ENCODE results near the gene CCDC148. TPM values are rescaled to one million over a fixed set of nuclear protein-coding genes. Genes with fewer than 3 reads are reported as not detected.

The CCDC148 gene
- total and polyA plus RNA-seq, 2 donors from 2014 or later = 6.6 to 21.0 TPM

DNA sequence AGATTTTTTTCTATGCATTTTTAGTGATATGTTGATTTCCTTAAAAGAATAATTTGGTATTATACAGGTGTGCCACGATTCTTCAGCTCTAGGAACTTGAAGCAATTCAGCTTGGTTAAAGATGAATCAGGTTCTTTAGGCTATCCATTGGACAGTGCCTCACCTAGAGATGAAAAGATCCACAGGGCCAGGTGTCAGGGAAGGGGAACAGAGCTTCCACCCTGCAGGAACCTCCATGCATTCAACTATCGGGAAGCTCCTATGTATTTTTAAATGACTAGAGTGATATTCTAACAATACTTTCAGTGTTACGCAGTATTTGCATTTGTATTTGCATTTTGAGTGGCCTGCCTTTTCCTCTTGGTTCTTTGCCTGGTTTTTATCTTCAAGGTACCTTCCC, 40.4 kb upstream of the CCDC148 start:
- no peak for FAIRE-seq
- H3K27ac ChIP-seq (ENCODE audit: low read depth in 2 of 2, low read length in 2 of 2) = no peak overlapping the region
- no peaks in the 10 kb centered on the region for H3K36me3 ChIP-seq (ENCODE audit: control insufficient read depth in 2 of 3, insufficient read depth in 3 of 3, low read length in 3 of 3)
- no peak overlapping the region for H3K4me3 ChIP-seq (ENCODE audit: low read length in 3 of 3)
- no peak for DNase-seq
- peaks cover 0 to 14% (median 14%) of the 10 kb centered on the region in 3 donors for H3K4me1 ChIP-seq (ENCODE audit: control insufficient read depth in 2 of 3, insufficient read depth in 2 of 3, low read depth in 1 of 3, low read length in 3 of 3)
- no peaks in the 10 kb centered on the region for H3K9me3 ChIP-seq (ENCODE audit: control insufficient read depth in 2 of 3, insufficient read depth in 1 of 3, low read length in 3 of 3)
- intact Hi-C loops (cut with DNase I) = no loop called here
- no peak overlapping the region for H3K9ac ChIP-seq (ENCODE audit: low read length in 3 of 3)
- TF ChIP-seq CTCF (IDR thresholded peaks at IDR 0.05; ENCODE audit: borderline replicate concordance, extremely low read depth, insufficient read depth) = no peak
- no peaks in the 10 kb centered on the region for H3K27me3 ChIP-seq (ENCODE audit: control insufficient read depth, insufficient read depth, low read length)

- H3K4me3 ChIP-seq (ENCODE audit: low read length in 3 of 3) = no peak overlapping the region
- no peaks in the 10 kb centered on the region for H3K9me3 ChIP-seq (ENCODE audit: control insufficient read depth in 2 of 3, insufficient read depth in 1 of 3, low read length in 3 of 3)
- no peaks in the 10 kb centered on the region for H3K36me3 ChIP-seq (ENCODE audit: control insufficient read depth in 2 of 3, insufficient read depth in 3 of 3, low read length in 3 of 3)
- H3K4me1 ChIP-seq (ENCODE audit: control insufficient read depth in 2 of 3, insufficient read depth in 2 of 3, low read depth in 1 of 3, low read length in 3 of 3) = peaks cover 0 to 8% (median 5%) of the 10 kb centered on the region in 3 donors
- H3K27ac ChIP-seq (ENCODE audit: low read depth in 2 of 2, low read length in 2 of 2) = no peak overlapping the region
- no peak overlapping the region for H3K9ac ChIP-seq (ENCODE audit: low read length in 3 of 3)
- intact Hi-C loops (cut with DNase I) = no loop called here
- FAIRE-seq = no peak
- TF ChIP-seq CTCF (IDR thresholded peaks at IDR 0.05; ENCODE audit: borderline replicate concordance, extremely low read depth, insufficient read depth) = no peak
- no peaks in the 10 kb centered on the region for H3K27me3 ChIP-seq (ENCODE audit: control insufficient read depth, insufficient read depth, low read length)
- no peak for DNase-seq
Observed at GRCh38 chr2:158495175-158495574, 38.6 kb upstream of the CCDC148 start.

DNA sequence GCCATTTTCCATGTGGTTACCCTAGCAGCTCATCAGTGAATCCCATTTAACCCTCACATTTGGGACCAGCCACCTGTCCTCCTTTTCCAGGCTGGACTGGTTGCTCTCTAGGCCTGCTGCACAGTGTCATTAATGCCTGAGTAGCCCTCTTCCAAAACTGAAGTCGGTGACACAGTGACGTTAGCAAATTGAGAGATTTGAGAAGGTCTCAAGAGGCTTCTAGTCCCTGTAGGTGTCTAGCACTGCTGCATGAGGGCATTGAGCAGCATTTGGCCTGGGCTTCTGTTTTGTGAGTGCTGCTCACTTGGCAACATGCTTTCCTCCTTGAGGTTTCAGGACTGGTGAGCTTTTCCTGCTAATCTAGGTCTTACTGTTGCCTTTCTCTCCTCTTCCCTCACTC, 36.9 kb upstream of the CCDC148 start:
- H3K27me3 ChIP-seq (ENCODE audit: control insufficient read depth, insufficient read depth, low read length) = no peaks in the 10 kb centered on the region
- FAIRE-seq (no peak), DNase-seq (no peak)
- H3K36me3 ChIP-seq (ENCODE audit: control insufficient read depth in 2 of 3, insufficient read depth in 3 of 3, low read length in 3 of 3) = no peaks in the 10 kb centered on the region
- intact Hi-C loops (cut with DNase I) = no loop called here
- no peaks in the 10 kb centered on the region for H3K9me3 ChIP-seq (ENCODE audit: control insufficient read depth in 2 of 3, insufficient read depth in 1 of 3, low read length in 3 of 3)
- no peak for TF ChIP-seq CTCF (IDR thresholded peaks at IDR 0.05; ENCODE audit: borderline replicate concordance, extremely low read depth, insufficient read depth)
- H3K4me1 ChIP-seq (ENCODE audit: control insufficient read depth in 2 of 3, insufficient read depth in 2 of 3, low read depth in 1 of 3, low read length in 3 of 3) = peaks cover 0 to 13% (median 3%) of the 10 kb centered on the region in 3 donors
- no peak overlapping the region for H3K4me3 ChIP-seq (ENCODE audit: low read length in 3 of 3)
- H3K9ac ChIP-seq (ENCODE audit: low read length in 3 of 3) = no peak overlapping the region
- H3K27ac ChIP-seq (ENCODE audit: low read depth in 2 of 2, low read length in 2 of 2) = no peak overlapping the region

DNA sequence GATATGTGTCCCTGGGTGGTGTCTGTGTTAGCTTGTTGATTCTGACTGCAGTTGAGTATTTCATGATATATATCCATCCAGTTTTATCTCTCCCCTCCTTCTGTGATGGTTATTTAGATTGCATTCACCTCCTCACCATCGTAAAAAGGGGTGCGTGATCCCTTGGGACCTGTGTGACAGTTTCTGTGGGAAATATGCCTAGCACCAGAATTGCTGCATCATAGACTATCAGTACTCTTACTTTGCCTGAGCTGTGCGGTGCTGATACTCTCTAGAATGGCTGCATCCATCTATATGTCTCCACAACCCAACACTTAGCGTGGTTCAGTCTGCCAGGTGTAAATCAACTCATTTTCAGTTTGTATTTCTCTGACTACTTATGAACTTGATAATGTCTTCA, 34.5 kb upstream of the CCDC148 start:
- DNase-seq (no peak), FAIRE-seq (no peak)
- Histone ChIP-seq H3K27me3 (ENCODE audit: control insufficient read depth, insufficient read depth, low read length) (no peaks in the 10 kb centered on the region), H3K4me3 (ENCODE audit: low read length in 3 of 3) (no peak overlapping the region), H3K4me1 (ENCODE audit: control insufficient read depth in 2 of 3, insufficient read depth in 2 of 3, low read depth in 1 of 3, low read length in 3 of 3) (peaks cover 0 to 18% (median 7%) of the 10 kb centered on the region in 3 donors), H3K9ac (ENCODE audit: low read length in 3 of 3) (no peak overlapping the region), H3K9me3 (ENCODE audit: control insufficient read depth in 2 of 3, insufficient read depth in 1 of 3, low read length in 3 of 3) (no peaks in the 10 kb centered on the region), H3K36me3 (ENCODE audit: control insufficient read depth in 2 of 3, insufficient read depth in 3 of 3, low read length in 3 of 3) (no peaks in the 10 kb centered on the region), H3K27ac (ENCODE audit: low read depth in 2 of 2, low read length in 2 of 2) (no peak overlapping the region)
- no peak for TF ChIP-seq CTCF (IDR thresholded peaks at IDR 0.05; ENCODE audit: borderline replicate concordance, extremely low read depth, insufficient read depth)
- intact Hi-C loops (cut with DNase I) = no loop called here
